GM21717 (cell line): ENCODE results near the gene PRR33.
"Not testable (repeated sequence)": the region's sequence is repeated elsewhere in the genome, so short reads cannot be mapped to it uniquely, and the experiment has no call there.

Experiments
- ATAC-seq: cut with Tn5 transposase; IDR thresholded peaks from one replicate; pipeline ENCODE4 v1.9.1; 2021; ENCODE audit warnings: mild to moderate bottlenecking, moderate library complexity; ENCODE audit not compliant: unreplicated experiment

PRR33 gene

GRCh38 chr11:1891831-1892115 lies at the start of gene PRR33:
TSS of gene PRR33 (minus strand) at chr11:1891895. CDS start at chr11:1890584, 1,311 bp downstream.
- ATAC-seq = no peak

GRCh38 chr11:1939788-1940187 lies 48.1 kb upstream of the PRR33 start:
- ATAC-seq = not testable (repeated sequence)

GRCh38 chr11:1939006-1939625 lies 47.4 kb upstream of the PRR33 start:
- no peak for ATAC-seq

DNA sequence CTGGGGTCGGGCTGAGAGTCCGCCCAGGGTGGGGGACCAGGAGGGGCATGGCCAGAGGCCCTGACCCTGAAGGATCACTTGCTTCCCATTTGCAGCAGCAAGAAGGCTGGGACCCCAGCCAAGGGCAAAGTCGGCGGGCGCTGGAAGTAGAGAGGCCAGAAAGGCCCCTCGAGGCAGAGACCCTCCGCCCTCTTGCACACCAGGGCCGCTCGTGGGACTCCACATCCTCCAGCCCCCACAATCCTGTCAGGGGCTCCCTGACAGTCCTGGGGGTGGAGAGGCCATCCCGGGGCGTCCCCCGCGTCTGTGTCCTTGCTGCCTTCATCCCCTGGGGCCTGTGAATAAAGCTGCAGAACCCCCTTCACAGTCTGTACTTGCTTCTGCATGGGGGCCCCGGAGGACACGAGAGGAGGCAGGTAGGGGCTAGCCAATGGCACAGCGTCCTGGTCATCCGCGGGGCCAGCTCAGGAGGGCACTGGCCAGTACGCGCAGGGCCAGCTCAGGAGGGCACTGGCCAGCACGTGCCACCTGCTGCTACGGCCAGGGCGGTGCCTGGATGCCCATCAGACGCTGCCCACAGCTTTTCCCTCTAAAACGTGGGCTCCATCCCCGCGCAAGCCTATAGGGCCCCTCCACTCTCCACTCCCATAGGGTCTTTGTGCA lies 46.8 kb upstream of the PRR33 start:
- no peak for ATAC-seq

GRCh38 chr11:1937616-1938342 lies 46.1 kb upstream of the PRR33 start:
- no peak for ATAC-seq

DNA sequence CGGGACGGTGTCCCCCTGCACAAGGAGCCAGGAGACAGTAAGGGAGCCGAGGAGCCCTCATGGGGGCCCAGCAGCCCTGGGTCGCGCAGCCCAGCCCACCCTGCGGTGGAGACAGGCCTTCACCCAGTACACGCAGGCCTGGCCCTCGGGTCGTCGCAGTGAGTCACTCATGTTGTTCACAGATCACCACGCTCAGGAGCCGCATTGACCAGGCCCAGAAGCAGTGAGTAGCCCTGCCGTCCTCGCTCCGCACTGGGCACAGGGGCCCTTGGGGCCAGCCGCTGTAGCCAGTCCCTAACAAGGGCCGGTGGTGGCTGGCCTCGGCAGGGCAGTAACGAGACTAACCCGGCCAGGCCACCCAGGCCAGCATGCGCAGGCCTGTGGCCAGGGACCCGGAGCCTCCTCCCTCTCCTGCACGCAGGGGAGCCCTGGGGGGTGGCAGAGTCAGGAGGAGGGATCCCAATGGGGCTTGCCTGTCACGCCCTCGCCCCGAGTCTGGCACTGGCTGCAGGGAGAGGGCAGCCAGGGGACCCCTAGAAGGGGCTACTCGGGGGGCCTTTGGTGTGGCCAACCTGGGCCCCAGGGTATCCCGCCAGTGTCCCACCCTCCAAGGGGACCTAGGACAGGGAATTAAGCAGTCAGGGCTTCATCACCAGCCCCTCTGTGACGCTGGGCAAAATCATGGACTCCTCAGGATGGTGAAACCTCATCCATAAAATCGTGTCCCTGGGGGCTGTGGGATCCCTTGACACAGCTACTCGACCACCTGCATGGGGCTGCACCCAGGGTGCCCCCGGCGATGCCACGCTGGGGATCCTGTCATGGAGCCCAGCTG lies 45.3 kb upstream of the PRR33 start:
- ATAC-seq = no peak

DNA sequence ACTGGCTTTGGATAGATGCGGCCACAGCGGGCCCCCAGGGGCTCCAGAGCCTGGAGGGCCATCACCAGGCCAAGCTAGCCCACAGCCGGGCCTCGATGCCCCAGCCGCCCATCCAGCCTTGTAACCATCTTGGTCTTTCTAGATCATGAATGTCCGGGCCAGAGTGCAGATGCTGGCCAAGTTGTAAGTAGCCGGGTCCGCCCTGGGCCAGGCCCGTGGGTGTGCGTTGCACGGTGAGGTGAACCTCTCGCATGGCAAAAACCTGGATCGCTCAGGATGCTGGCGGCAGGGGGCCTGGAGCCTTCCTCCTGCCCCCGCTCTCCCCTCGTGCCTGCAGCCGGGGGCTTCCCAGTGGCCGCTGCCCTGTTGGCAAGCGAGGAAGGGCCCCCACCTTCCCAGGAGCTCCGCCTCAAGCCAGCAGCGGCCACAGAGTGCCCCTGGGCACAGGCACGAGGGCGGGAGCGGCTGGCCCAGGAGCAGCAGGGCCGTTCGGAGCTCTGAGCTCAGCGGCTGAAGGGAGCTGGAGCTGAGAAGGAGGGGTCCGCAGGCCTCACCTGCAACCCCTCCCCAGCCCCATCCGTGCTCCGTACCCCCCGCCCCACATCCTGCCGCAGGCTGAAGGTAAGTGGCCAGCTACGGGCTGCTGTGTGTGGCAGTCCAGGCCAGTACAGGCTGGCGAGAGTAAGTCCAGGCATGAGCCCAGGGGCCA lies 44.5 kb upstream of the PRR33 start:
- ATAC-seq = no peak

DNA sequence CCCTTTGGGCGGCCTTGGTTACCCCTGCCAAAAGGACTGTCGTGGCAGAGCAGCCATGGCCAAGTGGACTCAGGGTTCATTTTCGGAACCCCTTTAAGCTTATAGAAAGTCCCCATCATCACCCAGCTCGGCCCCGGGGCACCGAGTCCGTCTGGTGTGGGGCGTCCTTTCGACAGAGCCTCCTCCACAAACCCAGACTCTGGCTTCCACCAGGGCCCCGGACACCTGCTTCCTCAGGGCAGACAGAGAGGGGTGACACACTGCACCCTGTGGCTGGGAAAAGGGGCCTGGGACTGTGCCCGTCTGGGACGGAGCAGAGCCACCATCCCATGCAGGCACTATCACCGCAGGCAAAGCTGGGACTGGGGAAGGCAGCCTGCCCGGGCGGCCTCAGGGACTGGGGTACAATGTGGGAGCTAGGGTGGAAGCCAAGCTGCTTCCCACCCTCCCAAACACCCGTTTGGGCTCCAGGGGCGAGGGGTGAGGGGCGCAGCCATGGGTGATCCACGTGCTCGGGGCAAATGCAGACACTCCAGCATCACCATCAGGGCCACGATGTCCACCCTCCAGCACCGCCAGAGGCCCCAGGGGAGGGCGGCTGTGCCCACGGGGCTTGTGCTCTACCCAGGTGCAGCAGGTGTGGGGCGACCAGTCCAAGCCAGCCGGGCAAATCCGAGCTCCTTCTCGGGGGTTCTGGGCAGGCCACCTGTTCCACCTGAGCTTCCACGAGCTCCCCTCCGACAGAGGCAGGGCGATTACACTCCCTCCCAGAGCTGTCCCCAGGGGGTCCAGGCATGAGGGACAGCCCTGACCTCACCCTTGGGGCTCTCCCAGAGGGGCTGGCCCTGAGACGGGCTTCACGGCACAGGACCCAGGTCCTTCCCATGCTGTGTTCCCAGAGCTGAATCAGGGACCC lies 43.7 kb upstream of the PRR33 start:
- no peak for ATAC-seq

DNA sequence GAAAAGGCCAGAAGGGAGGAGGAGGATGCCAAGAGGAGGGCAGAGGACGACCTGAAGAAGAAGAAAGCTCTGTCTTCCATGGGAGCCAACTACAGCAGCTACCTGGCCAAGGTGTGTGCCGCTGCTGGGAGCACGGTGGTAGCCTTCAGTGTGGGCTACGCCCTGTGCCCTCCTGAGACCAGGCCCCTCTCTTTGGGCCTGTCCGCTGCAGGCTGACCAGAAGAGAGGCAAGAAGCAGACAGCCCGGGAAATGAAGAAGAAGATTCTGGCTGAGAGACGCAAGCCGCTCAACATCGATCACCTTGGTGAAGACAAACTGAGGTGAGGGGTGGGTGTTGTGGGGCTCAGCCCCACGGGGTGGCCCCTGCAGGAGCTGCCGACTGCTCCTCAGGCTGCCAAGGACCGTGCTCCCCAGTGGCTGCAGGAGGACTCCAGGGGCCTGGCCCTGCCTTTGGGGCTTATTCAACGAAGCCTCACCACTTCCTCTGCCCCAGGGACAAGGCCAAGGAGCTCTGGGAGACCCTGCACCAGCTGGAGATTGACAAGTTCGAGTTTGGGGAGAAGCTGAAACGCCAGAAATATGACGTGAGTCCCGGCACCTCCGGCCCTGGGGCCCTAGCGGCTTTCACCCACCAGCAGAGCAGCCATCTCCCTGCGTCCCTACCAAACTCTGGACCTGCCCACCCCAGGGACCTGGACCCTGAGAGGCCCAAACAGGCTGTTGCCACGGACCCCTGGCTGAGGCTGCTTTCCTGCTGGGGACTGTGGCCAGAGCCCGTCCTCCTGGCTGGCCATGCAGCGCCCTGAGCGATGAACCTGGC lies 42.9 kb upstream of the PRR33 start:
- no peak for ATAC-seq

DNA sequence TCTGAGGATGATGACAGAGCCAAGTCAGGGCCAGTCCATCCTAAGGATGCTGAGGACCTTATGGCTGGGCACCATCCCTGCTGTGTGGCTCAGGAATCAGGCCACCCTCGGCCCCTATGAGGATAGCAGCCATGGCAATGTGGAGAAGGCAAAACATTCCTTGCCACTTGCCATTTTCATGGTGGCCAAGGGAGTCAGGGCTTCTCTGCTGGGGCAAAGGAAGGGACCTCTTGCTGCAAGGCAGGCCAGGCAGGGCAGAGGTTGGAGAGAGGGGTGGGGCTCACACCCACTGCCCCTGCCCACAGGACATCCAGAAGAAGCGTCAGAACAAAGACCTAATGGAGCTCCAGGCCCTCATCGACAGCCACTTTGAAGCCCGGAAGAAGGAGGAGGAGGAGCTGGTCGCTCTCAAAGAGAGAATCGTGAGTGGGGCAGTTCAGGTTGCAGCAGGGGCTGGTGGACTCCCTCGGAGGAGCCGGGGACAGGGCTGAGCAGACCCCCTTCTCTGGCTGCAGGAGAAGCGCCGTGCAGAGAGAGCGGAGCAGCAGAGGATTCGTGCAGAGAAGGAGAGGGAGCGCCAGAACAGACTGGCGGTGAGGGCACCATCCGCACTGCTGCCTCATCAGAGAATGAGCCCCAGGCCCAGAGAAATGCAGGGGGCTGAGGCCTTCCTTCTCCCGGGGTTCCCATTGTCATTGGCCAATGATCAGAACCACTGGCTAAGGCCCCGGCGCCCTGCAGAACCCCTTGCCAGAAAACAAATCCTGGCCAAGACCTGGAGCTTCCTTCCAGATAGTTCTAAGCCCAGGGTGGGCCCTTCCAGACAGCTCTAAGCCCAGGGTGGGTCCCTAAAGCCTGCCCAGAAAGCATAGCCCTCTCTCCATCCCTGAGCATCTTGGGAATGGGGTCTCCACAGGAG lies 42.0 kb upstream of the PRR33 start:
- ATAC-seq = no peak

DNA sequence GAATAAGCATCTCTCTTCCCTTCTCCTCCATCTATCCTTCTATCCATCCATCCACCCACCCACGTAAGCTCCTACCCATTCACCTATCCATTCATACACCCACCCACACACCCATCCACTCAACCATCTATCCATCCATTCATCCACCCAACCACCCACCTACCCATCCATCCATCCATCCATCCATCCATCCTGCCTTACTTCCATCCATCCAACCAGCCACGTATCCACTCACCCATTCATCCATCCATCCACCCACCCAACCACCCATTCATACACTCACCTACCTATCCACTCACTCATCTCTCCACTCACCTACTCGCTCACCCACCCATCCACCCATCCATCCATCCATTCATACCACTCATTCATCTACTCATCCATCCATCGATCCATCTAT lies 41.0 kb upstream of the PRR33 start:
- ATAC-seq = no peak

GRCh38 chr11:1932105-1932480 lies 40.4 kb upstream of the PRR33 start:
- no peak for ATAC-seq

GRCh38 chr11:1931341-1932104 lies 39.8 kb upstream of the PRR33 start:
- no peak for ATAC-seq

DNA sequence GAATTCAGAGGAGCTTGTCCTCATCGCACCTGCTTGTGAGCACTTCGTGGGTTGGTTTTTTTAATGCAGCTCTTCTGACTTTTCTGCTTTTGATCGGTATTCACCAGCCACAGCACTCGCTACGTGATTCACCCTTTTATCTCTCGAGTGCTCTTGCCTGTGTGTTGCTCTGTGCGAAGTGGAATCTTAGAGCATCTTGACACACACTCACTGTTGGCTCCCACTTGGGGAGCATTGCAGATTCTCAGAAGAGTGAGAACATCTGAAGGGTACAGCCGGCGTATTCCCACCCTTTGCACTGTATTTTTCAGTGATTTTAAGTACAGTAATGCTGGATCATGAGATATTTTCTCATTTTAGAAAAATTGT lies 38.8 kb upstream of the PRR33 start:
- no peak for ATAC-seq

- ATAC-seq = no peak
Measured at GRCh38 chr11:1929621-1930461, 38.1 kb upstream of the PRR33 start.

- no peak for ATAC-seq
Measured at GRCh38 chr11:1928891-1929541, 37.3 kb upstream of the PRR33 start.
